ENCODE data around the gene CACNA1G. TPM values are rescaled to one million over a fixed set of nuclear protein-coding genes. Genes with fewer than 3 reads are reported as not detected.

The CACNA1G gene
- total RNA-seq, 2 donors from 2014 or later: 3.4 to 6.6 TPM

DNA sequence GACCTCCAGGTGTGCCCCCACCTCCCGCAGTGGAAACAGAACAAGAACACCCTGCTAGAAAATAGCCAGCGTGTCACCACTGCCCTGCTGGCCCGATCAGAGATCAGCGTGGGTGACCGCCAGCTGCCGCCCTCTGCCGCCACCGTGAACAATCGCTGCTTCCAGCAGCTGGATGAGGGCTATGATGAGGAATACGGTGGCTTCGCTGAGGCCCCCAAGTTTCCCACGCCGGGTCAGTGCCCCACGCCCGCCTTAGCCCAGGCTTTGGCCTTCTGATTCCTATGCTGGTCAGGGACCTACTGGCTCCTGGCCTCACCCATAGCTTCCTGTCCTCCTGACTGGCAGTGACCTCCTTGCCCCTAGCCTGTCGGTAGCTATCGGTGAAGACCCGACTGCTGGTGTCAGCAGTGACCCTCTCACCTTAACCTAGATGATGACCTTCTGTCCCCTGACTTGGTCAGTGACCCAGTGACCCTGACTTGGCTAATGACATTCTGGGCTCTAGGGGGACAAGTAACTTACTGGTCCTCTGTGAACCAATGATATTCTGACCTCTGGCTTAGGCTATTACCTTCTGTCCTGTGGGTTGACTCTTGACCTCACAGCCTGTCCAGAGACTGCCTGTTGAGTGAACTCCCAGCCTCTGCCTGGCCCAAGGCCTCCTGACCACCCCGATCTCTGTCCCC lies 11.1 kb upstream of the CACNA1G start:
- H3K9me3 ChIP-seq: no peaks in the 10 kb centered on the region
- no peak overlapping the region for H3K4me3 ChIP-seq
- peaks cover 4% of the 10 kb centered on the region for H3K4me1 ChIP-seq (replicated peaks)
- H3K36me3 ChIP-seq: no peaks in the 10 kb centered on the region
- TF ChIP-seq POLR2A (IDR thresholded peaks at IDR 0.05) (no peak), POLR2AphosphoS5 (IDR thresholded peaks at IDR 0.05) (no peak)
- TF ChIP-seq, protein P1, sequence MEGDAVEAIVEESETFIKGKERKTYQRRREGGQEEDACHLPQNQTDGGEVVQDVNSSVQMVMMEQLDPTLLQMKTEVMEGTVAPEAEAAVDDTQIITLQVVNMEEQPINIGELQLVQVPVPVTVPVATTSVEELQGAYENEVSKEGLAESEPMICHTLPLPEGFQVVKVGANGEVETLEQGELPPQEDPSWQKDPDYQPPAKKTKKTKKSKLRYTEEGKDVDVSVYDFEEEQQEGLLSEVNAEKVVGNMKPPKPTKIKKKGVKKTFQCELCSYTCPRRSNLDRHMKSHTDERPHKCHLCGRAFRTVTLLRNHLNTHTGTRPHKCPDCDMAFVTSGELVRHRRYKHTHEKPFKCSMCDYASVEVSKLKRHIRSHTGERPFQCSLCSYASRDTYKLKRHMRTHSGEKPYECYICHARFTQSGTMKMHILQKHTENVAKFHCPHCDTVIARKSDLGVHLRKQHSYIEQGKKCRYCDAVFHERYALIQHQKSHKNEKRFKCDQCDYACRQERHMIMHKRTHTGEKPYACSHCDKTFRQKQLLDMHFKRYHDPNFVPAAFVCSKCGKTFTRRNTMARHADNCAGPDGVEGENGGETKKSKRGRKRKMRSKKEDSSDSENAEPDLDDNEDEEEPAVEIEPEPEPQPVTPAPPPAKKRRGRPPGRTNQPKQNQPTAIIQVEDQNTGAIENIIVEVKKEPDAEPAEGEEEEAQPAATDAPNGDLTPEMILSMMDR (IDR thresholded peaks at IDR 0.05): no peak
- 88% methylated on average over 19 of the region's 19 CpGs for WGBS
- intact Hi-C loops (cut with DNase I): loop anchor here (5.0 to 10.0 kb wide), 3 partner anchors 133 to 405 kb away; no protein-coding TSS in a partner anchor
- no peaks in the 10 kb centered on the region for H3K27me3 ChIP-seq (replicated peaks; ENCODE audit: insufficient read depth)
- H3K27ac ChIP-seq: no peak overlapping the region
- DNase-seq (ENCODE audit: low spot score): no peak

DNA sequence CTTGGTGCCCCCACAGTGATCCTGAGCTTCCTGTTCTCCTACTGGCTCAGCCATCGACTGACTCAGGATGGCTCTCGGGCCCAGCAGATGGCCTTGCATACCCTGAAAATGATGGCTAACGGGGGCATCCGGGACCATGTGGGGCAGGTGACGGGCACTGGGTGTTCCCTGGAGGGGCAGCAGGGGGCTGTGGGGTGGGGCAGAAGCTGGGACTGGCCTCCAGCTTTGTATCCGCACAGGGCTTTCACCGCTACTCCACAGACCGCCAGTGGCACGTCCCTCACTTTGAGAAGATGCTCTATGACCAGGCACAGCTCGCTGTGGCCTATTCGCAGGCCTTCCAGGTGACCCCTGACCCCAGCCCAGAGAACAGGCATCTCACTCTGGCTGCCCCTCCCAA lies 10.5 kb upstream of the CACNA1G start:
- no peak overlapping the region for H3K4me3 ChIP-seq
- WGBS: 90% methylated on average over 9 of the region's 11 CpGs
- DNase-seq (ENCODE audit: low spot score): no peak
- intact Hi-C loops (cut with DNase I): loop anchor here (2.0 to 10.0 kb wide), 5 partner anchors 77 to 405 kb away; no protein-coding TSS in a partner anchor
- H3K9me3 ChIP-seq: no peaks in the 10 kb centered on the region
- no peak overlapping the region for H3K27ac ChIP-seq
- peaks cover 4% of the 10 kb centered on the region for H3K4me1 ChIP-seq (replicated peaks)
- H3K27me3 ChIP-seq (replicated peaks; ENCODE audit: insufficient read depth): no peaks in the 10 kb centered on the region
- no peaks in the 10 kb centered on the region for H3K36me3 ChIP-seq
- TF ChIP-seq, protein P1 (IDR thresholded peaks at IDR 0.05): no peak
- no peak for TF ChIP-seq POLR2A (IDR thresholded peaks at IDR 0.05)
- TF ChIP-seq POLR2AphosphoS5 (IDR thresholded peaks at IDR 0.05): no peak

DNA sequence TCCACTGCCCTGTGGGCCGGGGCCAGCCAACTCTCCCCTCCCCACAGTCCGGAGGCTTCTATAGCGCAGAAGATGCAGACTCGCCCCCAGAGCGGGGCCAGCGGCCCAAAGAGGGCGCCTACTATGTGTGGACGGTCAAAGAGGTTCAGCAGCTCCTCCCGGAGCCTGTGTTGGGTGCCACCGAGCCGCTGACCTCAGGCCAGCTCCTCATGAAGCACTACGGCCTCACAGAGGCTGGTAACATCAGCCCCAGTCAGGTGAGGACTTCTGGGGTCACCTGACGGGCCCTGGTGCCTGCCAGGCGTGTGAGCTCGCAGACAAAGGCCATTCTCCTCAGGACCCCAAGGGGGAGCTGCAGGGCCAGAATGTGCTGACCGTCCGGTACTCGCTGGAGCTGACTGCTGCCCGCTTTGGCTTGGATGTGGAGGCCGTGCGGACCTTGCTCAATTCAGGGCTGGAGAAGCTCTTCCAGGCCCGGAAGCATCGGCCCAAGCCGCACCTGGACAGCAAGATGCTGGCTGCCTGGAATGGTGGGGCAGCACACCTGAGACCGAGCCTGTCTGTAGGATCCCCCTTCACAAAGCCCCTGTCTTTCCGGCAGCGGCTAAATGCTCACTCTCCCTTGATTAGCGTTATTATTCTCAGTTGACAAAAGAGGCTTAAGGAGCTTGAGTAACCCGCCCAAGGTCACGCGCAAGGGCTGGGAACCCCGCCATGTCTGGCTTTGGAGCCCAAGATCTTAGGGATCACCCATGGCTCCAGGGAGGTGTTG lies 9.7 kb upstream of the CACNA1G start:
- intact Hi-C loops (cut with DNase I): loop anchor here (2.0 to 5.0 kb wide), 2 partner anchors 76 to 144 kb away; no protein-coding TSS in a partner anchor
- Histone ChIP-seq H3K4me3 (no peak overlapping the region), H3K27me3 (replicated peaks; ENCODE audit: insufficient read depth) (no peaks in the 10 kb centered on the region), H3K9me3 (no peaks in the 10 kb centered on the region), H3K4me1 (replicated peaks) (peaks cover 4% of the 10 kb centered on the region), H3K27ac (no peak overlapping the region), H3K36me3 (peaks cover 0 to 3% of the 10 kb centered on the region in 2 donors)
- DNase-seq (ENCODE audit: low spot score): peak; percentile 72
- WGBS: 58% methylated on average over 32 of the region's 32 CpGs
- TF ChIP-seq POLR2AphosphoS5 (IDR thresholded peaks at IDR 0.05) (peak; percentile 69), POLR2A (IDR thresholded peaks at IDR 0.05) (no peak)
- TF ChIP-seq, protein P1 (IDR thresholded peaks at IDR 0.05): peak; percentile 35 to 93 (median 78)

DNA sequence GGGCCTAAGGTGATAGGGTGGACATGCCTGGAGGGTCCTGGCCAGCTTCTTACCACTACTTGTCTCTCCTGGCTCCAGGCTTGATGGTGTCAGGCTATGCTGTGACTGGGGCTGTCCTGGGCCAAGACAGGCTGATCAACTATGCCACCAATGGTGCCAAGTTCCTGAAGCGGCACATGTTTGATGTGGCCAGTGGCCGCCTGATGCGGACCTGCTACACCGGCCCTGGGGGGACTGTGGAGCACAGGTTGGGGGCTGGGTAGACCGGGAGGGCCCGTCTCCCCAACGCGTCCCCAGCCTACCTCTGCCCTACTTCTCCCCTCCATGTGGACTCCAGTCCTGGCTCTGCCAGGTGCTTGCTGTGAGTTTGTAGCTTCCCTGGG lies 9.1 kb upstream of the CACNA1G start:
- no peak overlapping the region for H3K4me3 ChIP-seq
- H3K9me3 ChIP-seq: no peaks in the 10 kb centered on the region
- WGBS: 90% methylated on average over 8 of the region's 8 CpGs
- peaks cover 4% of the 10 kb centered on the region for H3K4me1 ChIP-seq (replicated peaks)
- no peak for TF ChIP-seq POLR2AphosphoS5 (IDR thresholded peaks at IDR 0.05)
- no peak for TF ChIP-seq POLR2A (IDR thresholded peaks at IDR 0.05)
- TF ChIP-seq, protein P1 (IDR thresholded peaks at IDR 0.05): no peak
- peaks cover 0 to 4% of the 10 kb centered on the region in 2 donors for H3K36me3 ChIP-seq
- DNase-seq (ENCODE audit: low spot score): no peak
- no peak overlapping the region for H3K27ac ChIP-seq
- intact Hi-C loops (cut with DNase I): loop anchor here (2.0 to 5.0 kb wide), 2 partner anchors 76 to 143 kb away; no protein-coding TSS in a partner anchor
- H3K27me3 ChIP-seq (replicated peaks; ENCODE audit: insufficient read depth): no peaks in the 10 kb centered on the region

All from prostate gland (tissue), 2 donors.